ENCODE measurements around the gene LAX1.

LAX1 gene

DNA sequence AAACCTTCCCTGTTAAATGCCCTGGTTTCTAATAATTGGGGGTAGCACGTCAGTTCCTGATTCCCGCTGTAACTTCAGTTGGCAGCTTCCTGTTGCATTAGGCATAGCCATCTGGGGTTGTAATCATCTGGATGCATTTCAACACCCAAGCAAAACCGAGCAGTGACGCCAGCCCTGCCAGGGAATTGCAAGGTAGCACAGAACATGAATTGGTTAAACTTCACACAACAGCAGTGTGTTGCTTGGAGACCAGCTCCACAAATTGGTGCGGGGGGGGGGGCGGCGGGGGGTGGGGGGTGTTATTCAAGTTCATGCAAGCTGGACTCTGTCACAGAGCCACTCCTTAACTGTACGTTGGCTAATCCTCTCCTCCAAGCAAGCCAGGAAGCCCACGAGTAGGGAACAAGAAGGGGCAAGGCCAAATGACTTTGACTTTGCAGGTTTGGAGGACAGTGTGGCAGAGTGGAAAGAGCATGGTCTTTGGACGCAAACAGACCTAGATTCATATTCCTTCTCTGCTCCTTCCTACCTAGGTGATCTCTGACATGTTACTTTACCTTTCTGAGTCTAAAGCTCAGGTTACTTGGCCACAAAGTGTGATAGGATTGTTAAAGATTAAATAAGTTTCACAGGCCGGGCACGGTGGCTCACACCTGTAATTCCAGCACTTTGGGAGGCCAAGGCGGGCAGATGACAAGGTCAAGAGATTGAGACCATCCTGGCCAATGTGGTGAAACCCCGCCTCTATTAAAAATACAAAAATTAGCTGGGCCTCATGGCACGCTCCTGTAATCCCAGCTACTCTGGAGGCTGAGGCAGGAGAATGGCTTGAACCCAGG is 4.7 kb downstream of the LAX1 start:
- peak; percentile 90 for DNase-seq (ENCODE audit: low read depth, low spot score)
- TF ChIP-seq, protein P1, sequence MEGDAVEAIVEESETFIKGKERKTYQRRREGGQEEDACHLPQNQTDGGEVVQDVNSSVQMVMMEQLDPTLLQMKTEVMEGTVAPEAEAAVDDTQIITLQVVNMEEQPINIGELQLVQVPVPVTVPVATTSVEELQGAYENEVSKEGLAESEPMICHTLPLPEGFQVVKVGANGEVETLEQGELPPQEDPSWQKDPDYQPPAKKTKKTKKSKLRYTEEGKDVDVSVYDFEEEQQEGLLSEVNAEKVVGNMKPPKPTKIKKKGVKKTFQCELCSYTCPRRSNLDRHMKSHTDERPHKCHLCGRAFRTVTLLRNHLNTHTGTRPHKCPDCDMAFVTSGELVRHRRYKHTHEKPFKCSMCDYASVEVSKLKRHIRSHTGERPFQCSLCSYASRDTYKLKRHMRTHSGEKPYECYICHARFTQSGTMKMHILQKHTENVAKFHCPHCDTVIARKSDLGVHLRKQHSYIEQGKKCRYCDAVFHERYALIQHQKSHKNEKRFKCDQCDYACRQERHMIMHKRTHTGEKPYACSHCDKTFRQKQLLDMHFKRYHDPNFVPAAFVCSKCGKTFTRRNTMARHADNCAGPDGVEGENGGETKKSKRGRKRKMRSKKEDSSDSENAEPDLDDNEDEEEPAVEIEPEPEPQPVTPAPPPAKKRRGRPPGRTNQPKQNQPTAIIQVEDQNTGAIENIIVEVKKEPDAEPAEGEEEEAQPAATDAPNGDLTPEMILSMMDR (IDR thresholded peaks at IDR 0.05; ENCODE audit: low read depth, low read length), result no peak
- in situ Hi-C loops (cut with HindIII; ENCODE audit: low sequenced_read_pairs), result no loop called here
- H3K4me3 ChIP-seq (ENCODE audit: low read depth, low read length), result no peak overlapping the region

DNA sequence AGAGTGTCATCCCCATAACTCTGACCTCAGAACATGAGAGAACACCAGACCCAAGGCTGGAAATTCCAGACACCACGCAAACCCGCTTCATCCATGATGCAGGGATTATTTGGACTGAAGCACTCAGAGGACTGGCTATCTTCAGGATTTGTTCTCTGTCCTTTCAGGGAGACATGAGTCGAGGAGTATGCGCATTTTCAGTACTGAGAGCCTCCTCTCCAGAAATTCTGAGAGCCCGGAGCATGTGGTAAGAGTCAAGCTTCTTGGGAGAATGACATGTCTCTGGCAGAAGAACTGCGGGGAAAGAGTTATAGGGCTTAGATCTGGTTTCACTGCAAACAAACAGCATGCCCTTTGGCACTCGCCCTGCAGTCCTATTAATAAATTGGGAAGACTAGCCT is 6.9 kb downstream of the LAX1 start:
- TF ChIP-seq, protein P1 (IDR thresholded peaks at IDR 0.05; ENCODE audit: low read depth, low read length), result no peak
- H3K4me3 ChIP-seq (ENCODE audit: low read depth, low read length), result no peak overlapping the region
- in situ Hi-C loops (cut with HindIII; ENCODE audit: low sequenced_read_pairs), result no loop called here
- no peak for DNase-seq (ENCODE audit: low read depth, low spot score)

DNA sequence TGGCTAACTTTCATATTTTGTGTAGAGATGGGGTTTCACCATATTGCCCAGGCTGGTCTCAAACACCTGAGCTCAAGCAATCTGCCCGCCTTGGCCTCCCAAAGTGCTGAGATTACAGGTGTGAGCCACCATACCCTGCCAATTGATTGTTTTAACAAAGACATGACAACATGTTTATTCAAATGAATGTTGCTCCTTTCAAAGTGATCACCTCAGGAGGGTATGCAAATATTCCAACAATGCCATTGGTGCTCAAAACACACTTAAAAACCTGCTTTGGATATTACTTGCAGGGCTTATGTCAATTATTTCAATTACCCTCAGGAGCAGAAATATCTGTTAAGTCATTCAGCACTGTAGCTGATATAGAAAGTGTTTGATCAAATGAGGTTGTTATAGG is 7.9 kb downstream of the LAX1 start:
- H3K4me3 ChIP-seq (ENCODE audit: low read depth, low read length), result no peak overlapping the region
- TF ChIP-seq, protein P1 (IDR thresholded peaks at IDR 0.05; ENCODE audit: low read depth, low read length), result no peak
- DNase-seq (ENCODE audit: low read depth, low spot score), result no peak
- in situ Hi-C loops (cut with HindIII; ENCODE audit: low sequenced_read_pairs), result no loop called here

DNA sequence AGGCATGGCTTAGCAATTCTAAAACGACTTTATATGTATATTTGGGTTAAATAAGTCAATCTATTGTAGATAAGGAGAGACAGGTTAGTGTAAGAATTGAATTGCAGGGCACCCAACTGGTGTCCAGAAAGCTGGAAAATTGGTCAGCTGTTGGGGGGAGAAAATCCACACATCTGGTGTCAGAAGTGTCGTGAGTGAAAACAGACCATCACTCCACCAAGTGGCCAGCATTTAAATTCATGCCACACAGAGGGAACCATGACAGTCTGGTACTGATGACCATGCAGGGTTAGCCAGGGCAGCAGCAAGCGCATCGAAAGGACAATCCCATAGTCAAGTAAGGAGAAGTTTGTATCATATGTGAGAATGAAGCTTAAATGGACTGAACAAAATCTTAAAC is 11.7 kb downstream of the LAX1 start:
- TF ChIP-seq, protein P1 (IDR thresholded peaks at IDR 0.05; ENCODE audit: low read depth, low read length), result peak; percentile 5
- in situ Hi-C loops (cut with HindIII; ENCODE audit: low sequenced_read_pairs), result no loop called here
- H3K4me3 ChIP-seq (ENCODE audit: low read depth, low read length), result no peak overlapping the region
- DNase-seq (ENCODE audit: low read depth, low spot score), result no peak

GRCh38 chr1:203777596-203777995 is 12.6 kb downstream of the LAX1 start:
- DNase-seq (ENCODE audit: low read depth, low spot score), result no peak
- TF ChIP-seq, protein P1 (IDR thresholded peaks at IDR 0.05; ENCODE audit: low read depth, low read length), result no peak
- in situ Hi-C loops (cut with HindIII; ENCODE audit: low sequenced_read_pairs), result no loop called here
- H3K4me3 ChIP-seq (ENCODE audit: low read depth, low read length), result no peak overlapping the region

DNA sequence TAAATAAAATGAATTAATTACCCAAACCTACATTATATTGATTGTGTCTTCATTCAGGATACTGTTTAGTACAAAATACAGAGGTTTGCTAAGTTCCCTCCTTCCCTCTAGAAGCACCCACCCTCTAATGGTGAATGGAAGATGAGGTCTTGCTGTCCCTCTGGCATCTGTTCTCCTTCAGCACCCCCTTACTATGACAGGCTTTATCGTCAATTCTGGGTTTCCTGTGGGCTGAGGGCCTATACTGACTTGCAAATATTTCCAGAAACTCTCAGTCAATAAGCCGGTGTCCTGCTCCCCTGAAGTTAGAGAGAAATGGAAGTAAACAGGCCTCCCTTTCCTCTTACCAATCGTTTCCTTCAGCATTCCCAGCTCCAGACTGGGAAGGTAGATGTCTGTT is 13.2 kb downstream of the LAX1 start:
- in situ Hi-C loops (cut with HindIII; ENCODE audit: low sequenced_read_pairs), result no loop called here
- no peak for DNase-seq (ENCODE audit: low read depth, low spot score)
- TF ChIP-seq, protein P1 (IDR thresholded peaks at IDR 0.05; ENCODE audit: low read depth, low read length), result no peak
- no peak overlapping the region for H3K4me3 ChIP-seq (ENCODE audit: low read depth, low read length)
